ENCODE measurements around the gene GRIK4. TPM values are rescaled to one million over a fixed set of nuclear protein-coding genes. Genes with fewer than 3 reads are reported as not detected.

GRIK4 gene
- polyA plus RNA-seq, 1 of the 3 experiments (the other 2 are of a cell fraction) = 0.03 TPM

- TF ChIP-seq REST (IDR thresholded peaks at IDR 0.05; ENCODE audit: low read depth, low read length) (no peak), USF1 (IDR thresholded peaks at IDR 0.05; ENCODE audit: borderline replicate concordance, low read depth) (no peak), ZBTB33 (IDR thresholded peaks at IDR 0.05; ENCODE audit: borderline replicate concordance, low read depth) (no peak), POLR2AphosphoS5 (IDR thresholded peaks at IDR 0.05; ENCODE audit: low read depth, low read length) (no peak), FOXJ3 (CRISPR knock-in tag; IDR thresholded peaks at IDR 0.05) (no peak), MAX (IDR thresholded peaks at IDR 0.05; ENCODE audit: low read depth) (no peak), JUND (IDR thresholded peaks at IDR 0.05) (no peak), USF2 (IDR thresholded peaks at IDR 0.05; ENCODE audit: borderline replicate concordance, low read depth, low read length) (no peak), PBX3 (IDR thresholded peaks at IDR 0.05) (no peak), GABPA (IDR thresholded peaks at IDR 0.05; ENCODE audit: low read depth) (no peak), RCOR1 (IDR thresholded peaks at IDR 0.05; ENCODE audit: low read length) (no peak), RFX5 (IDR thresholded peaks at IDR 0.05; ENCODE audit: low read length) (no peak), YY1 (IDR thresholded peaks at IDR 0.05; ENCODE audit: low read depth) (no peak), NFIC (IDR thresholded peaks at IDR 0.05; ENCODE audit: borderline replicate concordance) (no peak), SIN3A (IDR thresholded peaks at IDR 0.05; ENCODE audit: borderline replicate concordance, low read depth, low read length) (no peak), IRF3 (IDR thresholded peaks at IDR 0.05; ENCODE audit: low read depth, low read length) (no peak), ELF1 (IDR thresholded peaks at IDR 0.05) (no peak), EP300 (IDR thresholded peaks at IDR 0.05; ENCODE audit: borderline replicate concordance in 1 of 2, low read depth in 1 of 2, low read length in 1 of 2) (no peak), MEF2A (IDR thresholded peaks at IDR 0.05; ENCODE audit: borderline replicate concordance, low read depth) (no peak), TAF1 (IDR thresholded peaks at IDR 0.05; ENCODE audit: borderline replicate concordance, low read depth, low read length) (no peak)
- Histone ChIP-seq H2AFZ (ENCODE audit: low read depth) (no peak overlapping the region), H3K27ac (ENCODE audit: low read depth in 2 of 2, low read length in 1 of 2) (no peak overlapping the region), H3K9me2 (no peaks in the 10 kb centered on the region), H3K79me2 (ENCODE audit: insufficient read depth) (no peaks in the 10 kb centered on the region), H3K36me3 (replicated peaks in 1 of 2; ENCODE audit: control insufficient read depth in 1 of 2, insufficient read depth in 2 of 2, low read length in 1 of 2) (no peaks in the 10 kb centered on the region), H3F3A (replicated peaks; ENCODE audit: insufficient read depth) (no peaks in the 10 kb centered on the region), H3K4me3 (ENCODE audit: low read depth in 2 of 2, low read length in 1 of 2) (no peak overlapping the region), H3K9ac (no peak overlapping the region), H3K4me1 (ENCODE audit: control insufficient read depth in 1 of 2, insufficient read depth in 2 of 2, low read depth in 1 of 2, low read length in 1 of 2) (peaks cover 0 to 2% of the 10 kb centered on the region in 2 experiments; a peak in 1 of 4 replicates), H3K27me3 (ENCODE audit: insufficient read depth) (no peaks in the 10 kb centered on the region), H4K20me1 (ENCODE audit: insufficient read depth) (no peaks in the 10 kb centered on the region), H3K4me2 (no peak overlapping the region), H3K9me3 (no peaks in the 10 kb centered on the region)
- CTCF ChIA-PET = interaction anchor here (0.6 to 2.1 kb wide), 10 partner anchors 9 to 552 kb away, joined by 3 to 7 read pairs (median 3); partner anchors contain the start of gene GRIK4
- 35% methylated on average over 6 of the region's 6 CpGs for WGBS (ENCODE audit: low lambda C conversion rate)
- POLR2A ChIA-PET = no interaction called here
- no peak for DNase-seq
Measured at GRCh38 chr11:120643284-120643683, 131.7 kb downstream of the GRIK4 start.

Measured in SK-N-SH (cell line).